KMS-11 (cell line): Measurements from ENCODE around the gene EZR.

Experiments
- H2AFZ ChIP-seq: fragments of 200-600 bp; sonication (generic); 2 replicates; pipeline ENCODE4 v1.6.1; 2016; ENCODE audit warnings: antibody characterized with exemption, mixed run types, low read depth
- H3K27ac ChIP-seq: fragments of 200-600 bp; sonication (generic); 2 replicates; pipeline ENCODE4 v1.6.1; 2016; ENCODE audit warnings: mild to moderate bottlenecking, mixed run types
- H3K27me3 ChIP-seq: fragments of 200-600 bp; sonication (generic); 2 replicates; pipeline ENCODE4 v1.6.1; 2017; ENCODE audit warnings: mild to moderate bottlenecking, low read depth, mixed run types, moderate library complexity; ENCODE audit not compliant: insufficient read depth
- H3K36me3 ChIP-seq: fragments of 200-600 bp; sonication (generic); 2 replicates; pipeline ENCODE4 v1.6.1; 2017; ENCODE audit warnings: mild to moderate bottlenecking, mixed run types; ENCODE audit not compliant: insufficient read depth
- H3K4me1 ChIP-seq: fragments of 200-600 bp; sonication (generic); 2 replicates; pipeline ENCODE4 v1.6.1; 2016; ENCODE audit warnings: mild to moderate bottlenecking, low read depth, mixed run types; ENCODE audit not compliant: poor library complexity, severe bottlenecking
- H3K4me2 ChIP-seq: fragments of 200-600 bp; sonication (generic); 2 replicates; pipeline ENCODE4 v1.7.0; 2016; ENCODE audit warnings: mild to moderate bottlenecking, mixed run types
- H3K4me3 ChIP-seq: fragments of 200-600 bp; sonication (generic); IDR thresholded peaks from 2 replicates; pipeline ENCODE4 v1.6.1; 2017; ENCODE audit warnings: low read depth, low read length, mixed read lengths; ENCODE audit not compliant: insufficient read depth
- H3K79me2 ChIP-seq: fragments of 200-600 bp; sonication (generic); 2 replicates; pipeline ENCODE4 v1.6.1; 2016; ENCODE audit warnings: low read depth, mixed run types; ENCODE audit not compliant: insufficient read depth
- H3K9ac ChIP-seq: fragments of 200-600 bp; sonication (generic); 2 replicates; pipeline ENCODE4 v1.6.1; 2016; ENCODE audit warnings: mild to moderate bottlenecking, mixed run types
- H4K20me1 ChIP-seq: fragments of 200-600 bp; sonication (generic); 2 replicates; pipeline ENCODE4 v1.6.1; 2016; ENCODE audit warnings: mild to moderate bottlenecking, mixed run types; ENCODE audit not compliant: insufficient read depth
- TF ChIP-seq, protein P1 (sequence below): fragments of 200-600 bp; sonication (generic); conservative IDR thresholded peaks from 2 replicates; pipeline ENCODE4 v1.6.1; 2017; ENCODE audit warnings: low read depth, mild to moderate bottlenecking, antibody characterized with exemption, low read length, moderate library complexity, mixed read lengths

Gene EZR

DNA sequence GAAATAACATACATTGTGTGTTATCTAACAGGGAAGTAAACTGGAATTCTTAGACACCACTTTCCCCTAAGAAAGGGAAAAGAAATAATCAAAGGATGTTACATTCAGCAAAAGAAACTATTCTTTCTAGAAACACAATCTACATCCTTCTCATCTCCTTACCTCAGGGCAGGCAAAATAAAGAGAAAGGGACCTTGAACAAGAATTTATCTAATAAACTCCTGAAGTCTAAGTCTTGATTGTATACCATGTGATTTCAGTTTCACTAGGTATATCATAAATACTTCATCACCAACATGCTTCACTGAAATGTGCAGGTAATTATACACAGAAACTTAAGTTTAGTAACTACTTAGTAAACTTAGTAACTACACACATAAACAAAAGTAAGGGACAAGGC, 15.0 kb downstream of the EZR start:
- H3K4me2 ChIP-seq: peak overlapping the region; percentile 67
- no peaks in the 10 kb centered on the region for H3K36me3 ChIP-seq
- H3K9ac ChIP-seq: no peak overlapping the region; the same call in 1 of the 2 replicates
- TF ChIP-seq, protein P1, sequence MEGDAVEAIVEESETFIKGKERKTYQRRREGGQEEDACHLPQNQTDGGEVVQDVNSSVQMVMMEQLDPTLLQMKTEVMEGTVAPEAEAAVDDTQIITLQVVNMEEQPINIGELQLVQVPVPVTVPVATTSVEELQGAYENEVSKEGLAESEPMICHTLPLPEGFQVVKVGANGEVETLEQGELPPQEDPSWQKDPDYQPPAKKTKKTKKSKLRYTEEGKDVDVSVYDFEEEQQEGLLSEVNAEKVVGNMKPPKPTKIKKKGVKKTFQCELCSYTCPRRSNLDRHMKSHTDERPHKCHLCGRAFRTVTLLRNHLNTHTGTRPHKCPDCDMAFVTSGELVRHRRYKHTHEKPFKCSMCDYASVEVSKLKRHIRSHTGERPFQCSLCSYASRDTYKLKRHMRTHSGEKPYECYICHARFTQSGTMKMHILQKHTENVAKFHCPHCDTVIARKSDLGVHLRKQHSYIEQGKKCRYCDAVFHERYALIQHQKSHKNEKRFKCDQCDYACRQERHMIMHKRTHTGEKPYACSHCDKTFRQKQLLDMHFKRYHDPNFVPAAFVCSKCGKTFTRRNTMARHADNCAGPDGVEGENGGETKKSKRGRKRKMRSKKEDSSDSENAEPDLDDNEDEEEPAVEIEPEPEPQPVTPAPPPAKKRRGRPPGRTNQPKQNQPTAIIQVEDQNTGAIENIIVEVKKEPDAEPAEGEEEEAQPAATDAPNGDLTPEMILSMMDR: no peak
- H3K27ac ChIP-seq: peak overlapping the region; percentile 38; the same call in 1 of the 2 replicates
- H3K4me1 ChIP-seq: peaks cover 80% of the 10 kb centered on the region
- H3K4me3 ChIP-seq: no peak overlapping the region
- H3K79me2 ChIP-seq: peaks cover 96% of the 10 kb centered on the region
- no peaks in the 10 kb centered on the region for H3K27me3 ChIP-seq
- H4K20me1 ChIP-seq: peaks cover 65% of the 10 kb centered on the region
- H2AFZ ChIP-seq: no peak overlapping the region

DNA sequence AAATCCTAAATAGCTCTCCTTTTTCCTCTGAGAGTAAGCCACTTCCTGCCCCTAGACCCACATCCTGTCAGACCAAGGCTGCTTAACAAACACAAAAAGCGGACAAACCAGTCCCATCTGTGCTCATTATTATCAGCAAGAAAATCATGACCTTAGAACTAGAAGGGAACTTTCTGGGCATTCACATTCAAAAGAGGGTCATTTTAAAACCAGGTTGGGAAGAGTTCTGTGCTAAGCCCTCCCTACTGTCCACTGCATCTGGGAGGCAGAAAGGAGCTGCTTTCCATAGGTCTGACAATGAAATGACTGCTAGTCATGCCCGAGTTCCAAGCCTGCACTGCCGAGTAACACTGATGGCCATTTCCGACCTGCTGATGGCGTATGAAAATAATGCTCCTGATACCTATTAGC, 15.4 kb downstream of the EZR start:
- Histone ChIP-seq H3K36me3 (no peaks in the 10 kb centered on the region), H3K4me1 (peaks cover 82% of the 10 kb centered on the region), H3K4me2 (peak overlapping the region; percentile 67), H4K20me1 (peaks cover 68% of the 10 kb centered on the region), H2AFZ (no peak overlapping the region), H3K79me2 (peaks cover 96% of the 10 kb centered on the region), H3K27me3 (no peaks in the 10 kb centered on the region), H3K4me3 (no peak overlapping the region), H3K9ac (no peak overlapping the region; the same call in 1 of the 2 replicates), H3K27ac (peak overlapping the region; percentile 38; the same call in 1 of the 2 replicates)
- TF ChIP-seq, protein P1: no peak

DNA sequence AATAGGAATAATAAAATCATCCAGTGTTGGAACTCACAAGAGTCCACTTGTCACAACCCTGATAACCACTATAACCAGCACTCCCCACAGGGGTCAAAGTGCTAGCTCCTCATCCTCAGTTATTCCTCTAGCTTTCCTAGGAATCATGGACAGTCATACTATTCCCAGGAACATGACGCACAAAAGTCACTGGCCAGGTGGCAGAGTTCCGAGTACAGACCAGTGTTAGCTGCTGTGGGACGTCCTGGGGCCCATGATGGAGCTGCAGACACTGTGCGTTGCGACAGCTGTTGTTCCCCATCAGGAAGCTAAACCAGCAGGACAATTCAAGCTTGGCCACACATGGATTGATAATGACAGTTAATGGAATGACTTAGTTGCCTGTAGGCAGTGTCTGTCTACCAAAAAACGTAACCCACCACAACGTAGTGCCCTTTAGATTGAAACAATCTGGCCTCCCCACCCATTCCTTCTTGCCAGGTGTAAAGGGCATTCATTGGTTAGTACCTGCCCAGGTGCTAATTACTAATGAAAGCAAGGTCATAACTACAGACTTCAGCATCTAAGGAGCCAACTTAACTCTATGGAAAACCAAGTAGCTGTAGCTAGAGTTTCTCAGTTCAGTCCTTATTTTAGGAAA, 17.4 kb downstream of the EZR start:
- H4K20me1 ChIP-seq: peaks cover 66% of the 10 kb centered on the region
- no peak overlapping the region for H3K4me2 ChIP-seq
- no peaks in the 10 kb centered on the region for H3K27me3 ChIP-seq
- H3K4me3 ChIP-seq: no peak overlapping the region
- no peak overlapping the region for H3K27ac ChIP-seq
- peaks cover 80% of the 10 kb centered on the region for H3K4me1 ChIP-seq
- H3K9ac ChIP-seq: no peak overlapping the region
- TF ChIP-seq, protein P1: no peak
- H3K79me2 ChIP-seq: peaks cover 96% of the 10 kb centered on the region
- no peaks in the 10 kb centered on the region for H3K36me3 ChIP-seq
- no peak overlapping the region for H2AFZ ChIP-seq

DNA sequence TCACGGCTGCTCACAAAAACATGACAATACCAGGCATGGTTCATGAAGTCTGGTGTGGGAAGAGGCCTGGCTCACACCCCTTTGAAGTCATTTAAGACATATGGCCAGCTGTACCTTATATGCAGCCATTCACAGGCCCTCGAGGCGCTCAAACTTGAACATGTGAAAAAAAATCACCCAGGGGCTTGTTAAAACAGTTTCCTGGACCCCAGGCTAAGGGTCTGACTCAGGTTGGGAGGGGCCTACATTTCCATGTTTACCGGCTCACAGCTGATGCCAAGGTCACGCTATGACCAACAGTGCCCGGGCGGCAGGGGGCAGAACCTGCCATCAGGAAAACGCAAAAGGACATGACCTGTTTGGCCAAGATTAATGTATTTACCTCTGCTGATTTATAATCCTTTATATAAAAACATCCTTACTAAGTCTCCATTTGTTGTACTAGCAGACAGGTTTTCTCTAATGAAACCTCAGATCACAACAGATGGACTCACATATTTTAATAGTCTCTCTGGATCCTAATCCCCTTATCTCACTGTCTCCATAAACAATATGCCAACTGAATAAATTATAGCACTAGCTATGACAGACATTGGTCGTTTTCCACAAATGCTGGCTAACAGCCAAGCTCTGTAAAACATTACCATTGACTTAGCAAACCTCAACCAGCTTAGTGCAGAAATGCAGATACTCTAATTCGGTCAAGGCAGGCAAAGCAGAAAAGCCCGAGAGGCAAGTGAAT, 19.9 kb downstream of the EZR start:
- Histone ChIP-seq H3K4me1 (peaks cover 63% of the 10 kb centered on the region), H3K79me2 (peaks cover 98% of the 10 kb centered on the region), H3K9ac (no peak overlapping the region), H3K27ac (no peak overlapping the region), H4K20me1 (peaks cover 65% of the 10 kb centered on the region), H3K4me3 (no peak overlapping the region), H3K4me2 (peak overlapping the region; percentile 3; the same call in 1 of the 2 replicates), H3K36me3 (no peaks in the 10 kb centered on the region), H3K27me3 (no peaks in the 10 kb centered on the region), H2AFZ (no peak overlapping the region)
- TF ChIP-seq, protein P1: no peak
